Peyer's patch (tissue), 4 donors: Measurements from ENCODE around the gene SUGCT. TPM values are rescaled to one million over a fixed set of nuclear protein-coding genes. Genes with fewer than 3 reads are reported as not detected.
"Not testable (repeated sequence)": the region's sequence is repeated elsewhere in the genome, so short reads cannot be mapped to it uniquely, and the experiment has no call there.

ENCODE experiments used
- DNase-seq, 3 donors: peaks; one replicate each; pipeline ENCODE4 v3.0.0-alpha.2; 2017 to 2019
- H3K27ac ChIP-seq, 4 donors: fragments of 200-600 bp; sonication (generic); one replicate each; pipeline ENCODE4 v1.5.1; 2016 to 2019
- H3K27me3 ChIP-seq, 2 donors: fragments of 200-600 bp; sonication (generic); one replicate each; pipeline ENCODE4 v1.5.1; 2019
- H3K36me3 ChIP-seq, 3 donors: fragments of 200-600 bp; sonication (generic); one replicate each; pipeline ENCODE4 v1.5.1; 2016 to 2019
- H3K4me1 ChIP-seq, 4 donors: fragments of 200-600 bp; sonication (generic); one replicate each; pipeline ENCODE4 v1.5.1; 2016 to 2019
- H3K4me3 ChIP-seq, 4 donors: fragments of 200-600 bp; sonication (generic); 1 replicate in 3 of 4; 2 replicates in 1 of 4; pipeline ENCODE4 v1.5.1; 2016 to 2019; ENCODE audit warnings: mild to moderate bottlenecking in 1 of 4
- H3K9me3 ChIP-seq, 4 donors: fragments of 200-600 bp; sonication (generic); one replicate each; pipeline ENCODE4 v1.5.1; 2016 to 2019; ENCODE audit warnings: mild to moderate bottlenecking in 1 of 4
- POLR2A ChIP-seq, 2 donors: fragments of 450-650 bp; IDR thresholded peaks; one replicate each; pipeline ENCODE4 v1.5.1; 2017; ENCODE audit warnings: antibody characterized with exemption in 2 of 2, mild to moderate bottlenecking in 2 of 2, moderate library complexity in 2 of 2
- total RNA-seq, 4 donors: library from RNA; depleted of rRNA; stranded (reverse); fragments of >200 nt; gene quantifications; one replicate each; pipeline ENCODE4 v1.1.0, GENCODE V29; 2016
- TF ChIP-seq, protein P1 (sequence below), 6 experiments: fragments of 450-650 bp in 4 of 6; fragments of 200-600 bp in 2 of 6; sonication (generic) in 1 of 6; IDR thresholded peaks; one replicate each; pipeline ENCODE4 v1.5.1; 2017 to 2019; ENCODE audit warnings: antibody characterized with exemption in 6 of 6, mild to moderate bottlenecking in 3 of 6, moderate library complexity in 1 of 6

Gene SUGCT
- total RNA-seq, 4 donors from 2014 or later = 6.4 to 8.9 (median 8.3) TPM; not detected in 1

DNA sequence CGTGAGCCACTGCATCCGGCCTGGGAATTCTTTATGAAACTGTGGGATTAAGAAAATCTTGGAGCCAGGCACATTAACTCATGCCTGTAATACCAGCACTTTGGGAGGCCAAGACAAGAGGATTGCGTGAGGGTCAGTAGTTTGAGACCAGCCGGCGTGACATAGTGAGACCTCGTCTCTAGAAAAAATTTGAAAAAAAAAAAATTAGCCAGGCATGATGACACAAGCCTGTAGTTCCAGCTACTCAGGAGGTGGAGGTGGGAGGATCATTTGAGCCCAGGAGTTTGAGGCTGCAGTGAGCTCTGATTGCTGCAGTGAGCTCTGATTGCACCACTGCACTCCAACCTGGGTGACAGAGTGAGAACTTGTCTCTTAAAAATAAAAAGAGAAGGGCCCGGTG is 69.8 kb downstream of the SUGCT start:
- DNase-seq = no peak

DNA sequence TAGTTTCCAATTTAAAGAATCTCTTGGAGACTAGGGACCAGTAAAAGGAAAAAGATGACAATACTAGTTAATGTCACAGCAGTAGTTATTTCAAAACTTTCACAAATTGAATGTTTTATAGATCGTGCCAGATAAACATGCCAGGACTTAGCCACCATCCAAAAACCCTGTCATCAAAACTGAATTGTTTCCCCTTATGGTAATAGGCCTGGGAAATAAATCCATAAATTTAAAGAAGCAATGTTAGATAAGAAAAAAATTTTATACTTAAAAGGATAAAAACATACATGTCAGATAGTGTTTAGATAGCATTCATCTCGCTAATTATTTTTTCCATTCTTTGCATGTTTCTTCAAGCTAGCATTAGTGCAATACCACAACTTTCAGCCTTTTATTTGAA is 71.2 kb downstream of the SUGCT start:
- H3K27me3 ChIP-seq = no peaks in the 10 kb centered on the region
- H3K9me3 ChIP-seq = no peaks in the 10 kb centered on the region
- H3K4me3 ChIP-seq = no peak overlapping the region
- H3K36me3 ChIP-seq = no peaks in the 10 kb centered on the region
- no peak overlapping the region for H3K27ac ChIP-seq
- TF ChIP-seq POLR2A (IDR thresholded peaks at IDR 0.05) = no peak
- TF ChIP-seq, protein P1, sequence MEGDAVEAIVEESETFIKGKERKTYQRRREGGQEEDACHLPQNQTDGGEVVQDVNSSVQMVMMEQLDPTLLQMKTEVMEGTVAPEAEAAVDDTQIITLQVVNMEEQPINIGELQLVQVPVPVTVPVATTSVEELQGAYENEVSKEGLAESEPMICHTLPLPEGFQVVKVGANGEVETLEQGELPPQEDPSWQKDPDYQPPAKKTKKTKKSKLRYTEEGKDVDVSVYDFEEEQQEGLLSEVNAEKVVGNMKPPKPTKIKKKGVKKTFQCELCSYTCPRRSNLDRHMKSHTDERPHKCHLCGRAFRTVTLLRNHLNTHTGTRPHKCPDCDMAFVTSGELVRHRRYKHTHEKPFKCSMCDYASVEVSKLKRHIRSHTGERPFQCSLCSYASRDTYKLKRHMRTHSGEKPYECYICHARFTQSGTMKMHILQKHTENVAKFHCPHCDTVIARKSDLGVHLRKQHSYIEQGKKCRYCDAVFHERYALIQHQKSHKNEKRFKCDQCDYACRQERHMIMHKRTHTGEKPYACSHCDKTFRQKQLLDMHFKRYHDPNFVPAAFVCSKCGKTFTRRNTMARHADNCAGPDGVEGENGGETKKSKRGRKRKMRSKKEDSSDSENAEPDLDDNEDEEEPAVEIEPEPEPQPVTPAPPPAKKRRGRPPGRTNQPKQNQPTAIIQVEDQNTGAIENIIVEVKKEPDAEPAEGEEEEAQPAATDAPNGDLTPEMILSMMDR (IDR thresholded peaks at IDR 0.05) = no peak
- DNase-seq = no peak
- H3K4me1 ChIP-seq = no peaks in the 10 kb centered on the region

More for the DNA sequence above, 69.8 kb downstream of the SUGCT start:
- Histone ChIP-seq H3K36me3 (no peaks in the 10 kb centered on the region), H3K4me3 (no peak overlapping the region), H3K9me3 (no peaks in the 10 kb centered on the region), H3K27me3 (no peaks in the 10 kb centered on the region), H3K4me1 (no peaks in the 10 kb centered on the region), H3K27ac (no peak overlapping the region)
- TF ChIP-seq, protein P1 (IDR thresholded peaks at IDR 0.05) = no peak
- no peak for TF ChIP-seq POLR2A (IDR thresholded peaks at IDR 0.05)

DNA sequence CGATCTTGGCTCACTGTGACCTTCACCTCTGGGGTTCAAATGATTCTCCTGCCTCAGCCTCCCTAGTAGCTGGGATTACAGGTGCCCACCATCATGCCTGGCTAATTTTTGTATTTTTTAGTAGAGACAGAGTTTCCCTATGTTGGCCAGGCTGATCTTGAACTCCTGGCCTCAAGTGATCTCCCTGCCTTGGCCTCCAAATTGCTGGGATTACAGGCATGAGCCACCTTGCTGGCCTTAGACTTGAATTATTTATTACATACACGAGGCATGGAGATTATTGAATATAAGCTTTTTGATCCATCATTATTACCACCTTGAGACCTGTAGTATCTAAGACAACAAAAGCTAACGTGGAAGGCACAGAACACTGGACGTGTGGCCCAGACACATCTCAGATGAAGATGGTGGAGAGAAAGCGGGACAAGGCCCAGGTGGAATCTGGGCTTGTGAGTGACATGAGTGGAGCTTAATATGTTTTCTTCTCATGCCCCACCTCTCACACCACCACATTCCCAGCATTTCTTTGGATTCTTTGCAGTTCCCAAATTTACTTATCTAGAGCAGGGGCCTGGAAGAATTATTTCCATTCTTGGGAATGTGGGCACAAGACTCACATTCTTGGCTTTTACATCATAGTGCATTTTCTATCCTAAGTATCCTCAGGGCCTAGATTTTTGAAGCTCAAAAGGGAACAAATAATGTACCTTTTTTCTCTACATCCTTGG is 76.6 kb downstream of the SUGCT start:
- H3K27me3 ChIP-seq = no peaks in the 10 kb centered on the region
- no peak overlapping the region for H3K27ac ChIP-seq
- DNase-seq = no peak
- TF ChIP-seq, protein P1 (IDR thresholded peaks at IDR 0.05) = no peak
- no peak for TF ChIP-seq POLR2A (IDR thresholded peaks at IDR 0.05)
- H3K36me3 ChIP-seq = no peaks in the 10 kb centered on the region
- H3K4me1 ChIP-seq = no peaks in the 10 kb centered on the region
- no peaks in the 10 kb centered on the region for H3K9me3 ChIP-seq
- no peak overlapping the region for H3K4me3 ChIP-seq

DNA sequence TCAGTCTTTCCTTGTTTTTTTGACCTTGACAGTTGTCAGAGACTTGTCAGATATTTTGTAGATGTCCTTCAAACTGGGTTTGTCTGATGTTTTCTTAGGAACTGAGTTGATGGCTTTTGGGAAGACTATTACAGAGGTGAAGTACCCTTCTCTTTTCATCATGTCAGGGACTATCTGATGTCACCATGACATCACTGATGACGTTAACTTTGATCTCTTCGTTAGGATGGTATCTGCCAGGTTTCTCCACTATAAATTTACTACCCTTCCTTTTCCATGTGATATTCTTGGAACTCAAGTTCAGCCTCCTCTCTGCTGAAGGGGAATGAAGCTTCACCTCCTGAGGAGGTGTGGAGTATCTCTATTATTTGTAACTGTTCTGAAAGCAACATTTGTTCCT is 78.5 kb downstream of the SUGCT start:
- no peak overlapping the region for H3K4me3 ChIP-seq
- TF ChIP-seq, protein P1 (IDR thresholded peaks at IDR 0.05) = no peak
- TF ChIP-seq POLR2A (IDR thresholded peaks at IDR 0.05) = no peak
- no peak overlapping the region for H3K27ac ChIP-seq
- H3K4me1 ChIP-seq = no peaks in the 10 kb centered on the region
- no peaks in the 10 kb centered on the region for H3K36me3 ChIP-seq
- H3K27me3 ChIP-seq = no peaks in the 10 kb centered on the region
- no peaks in the 10 kb centered on the region for H3K9me3 ChIP-seq
- no peak for DNase-seq

DNA sequence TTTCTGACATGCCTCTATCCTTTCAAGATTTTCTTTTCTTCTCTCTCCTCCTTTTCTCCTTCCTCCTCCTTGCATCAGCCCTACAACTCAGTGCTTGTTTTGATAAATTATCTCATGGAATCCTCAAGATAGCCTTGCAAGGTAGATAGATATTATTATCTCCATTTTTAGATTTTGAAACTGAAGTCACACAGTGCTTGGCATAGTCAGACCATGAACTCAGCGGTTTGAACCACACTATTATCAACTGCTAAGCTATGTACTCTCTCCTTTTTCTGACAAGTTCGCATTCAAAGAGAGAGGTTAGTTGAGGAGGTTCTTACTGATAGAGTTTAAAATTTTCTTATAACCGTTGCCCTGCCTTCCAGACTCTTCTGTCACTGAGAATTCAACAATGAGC is 79.1 kb downstream of the SUGCT start:
- Histone ChIP-seq H3K4me1 (no peaks in the 10 kb centered on the region), H3K4me3 (no peak overlapping the region), H3K36me3 (no peaks in the 10 kb centered on the region), H3K27ac (no peak overlapping the region), H3K9me3 (no peaks in the 10 kb centered on the region), H3K27me3 (no peaks in the 10 kb centered on the region)
- no peak for DNase-seq
- TF ChIP-seq, protein P1 (IDR thresholded peaks at IDR 0.05) = no peak
- no peak for TF ChIP-seq POLR2A (IDR thresholded peaks at IDR 0.05)

DNA sequence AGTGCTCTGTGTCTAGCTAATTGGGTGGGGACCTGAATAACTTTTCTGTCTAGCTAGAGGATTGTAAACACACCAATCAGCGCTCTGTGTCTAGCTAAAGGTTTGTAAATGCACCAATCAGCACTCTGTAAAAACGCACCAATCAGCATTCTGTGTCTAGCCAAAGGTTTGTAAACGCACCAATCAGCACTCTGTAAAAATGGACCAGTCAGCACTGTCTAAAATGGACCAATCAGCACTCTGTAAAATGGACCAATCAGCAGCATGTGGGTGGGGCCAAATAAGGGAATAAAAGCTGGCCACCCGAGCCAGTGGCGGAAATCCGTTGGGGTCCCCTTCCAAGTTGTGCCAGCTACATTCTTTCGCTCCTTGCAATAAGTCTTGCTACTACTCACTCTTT is 83.8 kb downstream of the SUGCT start:
- H3K4me1 ChIP-seq, H3K4me3 ChIP-seq, H3K9me3 ChIP-seq, DNase-seq, H3K27me3 ChIP-seq, H3K27ac ChIP-seq, H3K36me3 ChIP-seq: not testable (repeated sequence)
